GM12875 (cell line): Measurements from ENCODE around the gene SRGAP3.

Experiments used
- H3K4me3 ChIP-seq: one replicate; pipeline ENCODE4 v1.5.1; 2011; ENCODE audit warnings: low read depth, low read length, control low read depth
- CTCF ChIP-seq: IDR thresholded peaks from 2 replicates; pipeline ENCODE4 v1.5.1; 2011; ENCODE audit warnings: low read depth, mild to moderate bottlenecking, control low read depth, inconsistent platforms, low read length, moderate library complexity, borderline replicate concordance; ENCODE audit not compliant: insufficient read depth

The SRGAP3 gene

DNA sequence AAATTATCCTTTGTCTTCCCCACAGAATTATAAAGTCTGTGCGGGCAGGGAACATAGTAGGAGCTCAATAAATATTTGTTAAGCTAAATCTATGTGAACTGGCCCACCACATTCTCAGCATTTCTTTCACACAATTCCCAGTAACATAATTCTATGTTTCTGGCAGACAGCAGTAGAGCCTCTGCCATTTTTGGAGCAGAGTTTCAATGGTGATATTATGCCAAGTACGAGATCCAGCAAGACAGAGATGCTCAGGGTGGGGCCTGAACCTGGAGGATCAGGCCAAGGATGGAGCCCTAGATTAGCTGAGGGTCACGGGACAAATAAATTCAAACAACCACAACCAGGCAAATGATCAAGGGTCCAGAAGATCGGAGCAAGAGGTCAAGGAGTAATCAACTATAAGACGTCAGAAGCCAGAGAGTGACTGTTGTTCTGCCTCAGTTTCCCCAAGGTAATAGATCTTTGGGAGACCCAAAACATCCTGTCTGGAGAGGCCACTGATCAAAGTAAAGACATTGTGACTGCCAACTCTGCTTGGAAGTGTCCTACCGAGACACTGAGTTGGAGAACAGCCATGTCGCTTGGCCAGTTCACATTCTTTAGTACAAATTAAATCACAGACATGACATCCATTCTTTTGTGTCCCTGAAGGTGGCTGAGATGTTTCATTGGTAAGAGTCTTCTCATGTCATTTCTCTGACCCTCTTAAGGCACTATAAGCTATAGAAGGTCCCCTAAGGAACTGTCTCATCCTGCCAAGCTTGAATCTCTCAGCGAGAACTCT lies 15.4 kb downstream of the SRGAP3 start:
- no peak overlapping the region for H3K4me3 ChIP-seq
- no peak for TF ChIP-seq CTCF

DNA sequence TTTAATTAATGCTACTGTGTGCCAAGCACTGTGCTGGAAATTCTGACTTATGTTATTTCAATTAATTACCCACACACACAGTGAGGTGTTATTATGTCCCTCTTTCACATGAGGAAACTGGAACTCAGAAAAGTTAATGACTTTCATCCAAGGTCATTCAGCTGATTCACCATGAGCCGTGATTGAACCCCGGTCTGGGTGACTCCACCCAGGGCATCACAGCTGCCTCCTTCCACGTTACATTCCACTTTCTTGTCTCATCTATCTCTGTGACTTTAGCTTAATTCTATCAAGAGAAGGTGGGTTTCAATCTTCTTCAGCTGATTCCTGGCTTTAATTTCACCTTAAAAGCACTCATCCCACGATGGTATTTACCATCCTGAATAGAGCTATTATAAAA lies 16.3 kb downstream of the SRGAP3 start:
- no peak overlapping the region for H3K4me3 ChIP-seq
- no peak for TF ChIP-seq CTCF

- TF ChIP-seq CTCF, result no peak
- no peak overlapping the region for H3K4me3 ChIP-seq
Measured at GRCh38 chr3:9231937-9232336, 17.5 kb downstream of the SRGAP3 start.

DNA sequence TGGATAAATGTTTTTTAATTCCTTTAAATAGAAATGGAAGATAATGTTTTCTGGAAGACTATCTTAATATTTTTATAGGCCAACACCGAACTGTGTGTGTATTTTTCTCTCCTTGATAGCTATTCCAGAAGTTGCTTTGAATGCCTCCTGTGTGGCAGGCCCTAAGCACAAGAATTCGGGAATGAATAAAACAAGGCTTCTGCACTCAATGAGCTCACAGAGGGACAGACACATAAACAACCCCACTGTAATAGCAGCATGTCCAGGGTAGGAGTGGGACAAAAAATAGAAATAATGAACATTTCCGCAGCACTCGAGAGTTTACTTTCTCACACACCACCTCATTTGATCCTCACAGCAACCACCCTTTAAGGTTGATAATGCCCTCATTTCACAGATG lies 18.0 kb downstream of the SRGAP3 start:
- TF ChIP-seq CTCF, result no peak
- H3K4me3 ChIP-seq, result no peak overlapping the region

GRCh38 chr3:9231006-9231405 lies 18.4 kb downstream of the SRGAP3 start:
- H3K4me3 ChIP-seq, result no peak overlapping the region
- no peak for TF ChIP-seq CTCF

DNA sequence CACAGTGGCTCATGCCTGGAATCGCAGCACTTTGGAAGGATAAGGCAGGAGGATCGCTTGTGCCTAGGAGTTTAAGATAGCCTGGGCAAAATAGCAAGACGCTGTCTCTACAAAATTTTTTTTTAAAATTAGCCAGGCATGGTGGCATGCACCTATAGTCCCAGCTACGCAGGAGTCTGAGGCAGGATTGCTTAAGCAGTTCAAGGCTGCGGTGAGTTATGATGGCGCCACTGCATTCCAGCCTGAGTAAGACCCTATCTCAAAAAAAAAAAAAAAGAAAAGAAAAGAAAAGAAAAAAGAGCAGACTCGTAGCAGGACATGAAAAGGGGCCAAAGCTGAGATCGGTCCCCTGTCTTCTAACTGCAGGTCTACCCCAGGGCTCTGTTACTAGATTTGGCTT lies 18.9 kb downstream of the SRGAP3 start:
- TF ChIP-seq CTCF, result no peak
- H3K4me3 ChIP-seq, result no peak overlapping the region

DNA sequence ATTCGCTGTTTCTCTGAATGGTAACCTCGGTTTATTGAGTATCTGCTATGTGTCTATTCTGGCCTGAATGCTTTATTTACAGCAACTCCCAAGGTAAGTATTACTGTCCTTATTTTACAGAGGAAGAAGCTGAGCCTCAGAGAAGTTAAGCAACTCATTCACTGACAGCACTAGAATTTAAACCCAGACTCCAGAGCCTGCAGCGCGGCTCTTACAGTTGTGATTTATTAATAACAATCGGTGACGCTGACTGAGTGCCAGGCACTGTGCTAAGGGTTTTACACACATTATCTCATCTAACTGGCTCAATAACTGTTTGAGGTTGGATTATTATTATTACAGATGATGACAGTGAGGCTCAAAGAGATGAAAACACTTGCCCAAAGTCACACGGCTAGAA lies 19.6 kb downstream of the SRGAP3 start:
- no peak overlapping the region for H3K4me3 ChIP-seq
- TF ChIP-seq CTCF, result no peak
